Stimulated activated CD4-positive, alpha-beta T cell treated with anti-CD3 and anti-CD28 coated beads, Interleukin-12 subunit alpha, Interleukin-12 subunit beta, amount 100 ng/mL, for 24 hours (primary cell): ENCODE data around the gene ZNF71.
A peak's percentile ranks its signal among the peaks of the same experiment; 100 is the strongest.
"Not testable (repeated sequence)": the region's sequence is repeated elsewhere in the genome, so short reads cannot be mapped to it uniquely, and the experiment has no call there.

ENCODE experiments used
- DNase-seq, 2 experiments: peaks; one replicate each; pipeline ENCODE4 v3.0.0-alpha.2; 2020; ENCODE audit warnings: low read depth in 2 of 2

ZNF71 gene

DNA sequence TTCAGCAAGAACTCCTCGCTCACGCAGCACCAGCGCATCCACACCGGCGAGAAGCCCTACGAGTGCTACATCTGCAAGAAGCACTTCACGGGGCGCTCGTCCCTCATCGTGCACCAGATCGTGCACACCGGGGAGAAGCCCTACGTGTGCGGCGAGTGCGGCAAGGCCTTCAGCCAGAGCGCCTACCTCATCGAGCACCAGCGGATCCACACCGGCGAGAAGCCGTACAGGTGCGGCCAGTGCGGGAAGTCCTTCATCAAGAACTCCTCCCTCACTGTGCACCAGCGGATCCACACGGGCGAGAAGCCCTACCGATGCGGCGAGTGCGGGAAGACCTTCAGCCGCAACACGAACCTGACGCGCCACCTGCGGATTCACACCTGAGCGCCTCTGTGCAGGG is 27.3 kb downstream of the ZNF71 start:
- no peak for DNase-seq

DNA sequence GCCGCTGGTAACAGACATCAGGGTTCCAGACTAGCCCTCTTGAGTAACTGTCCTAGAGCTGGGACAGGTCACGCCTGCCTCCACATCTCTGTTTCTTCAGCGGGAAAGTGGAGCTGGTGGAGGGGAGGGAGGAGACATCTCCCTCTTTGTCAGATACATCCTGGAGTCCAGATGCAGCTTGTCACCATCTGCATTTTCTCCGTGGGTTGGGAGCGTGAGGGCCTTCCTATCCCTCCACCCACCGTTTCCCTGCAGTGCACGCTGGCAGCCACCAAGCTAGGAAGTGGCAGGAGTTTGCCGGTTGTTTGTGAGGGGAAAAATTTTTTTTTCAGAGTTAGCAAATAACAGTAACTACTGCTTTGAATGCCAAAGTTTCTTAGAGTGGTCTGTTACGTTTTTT is 27.9 kb downstream of the ZNF71 start:
- no peak for DNase-seq

DNA sequence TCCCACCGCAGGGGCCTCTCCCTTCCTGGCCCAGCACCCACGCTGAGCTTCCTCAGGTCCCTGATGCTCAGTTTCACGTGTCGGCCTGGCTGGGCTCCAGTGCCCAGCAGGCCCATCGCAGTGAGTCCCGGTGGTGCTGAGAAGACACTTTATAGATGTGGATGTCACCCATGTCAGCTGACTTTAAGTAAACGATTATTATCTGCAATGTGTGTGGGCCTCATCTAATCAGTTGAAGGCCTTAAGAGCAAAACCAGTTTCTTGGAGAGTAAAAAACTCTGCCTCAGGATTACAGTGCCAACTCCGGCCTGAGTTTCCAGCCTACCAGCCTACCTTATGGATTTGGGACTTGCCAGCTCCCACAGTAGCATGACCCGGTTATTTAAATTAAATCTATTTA is 30.6 kb downstream of the ZNF71 start:
- no peak for DNase-seq

DNA sequence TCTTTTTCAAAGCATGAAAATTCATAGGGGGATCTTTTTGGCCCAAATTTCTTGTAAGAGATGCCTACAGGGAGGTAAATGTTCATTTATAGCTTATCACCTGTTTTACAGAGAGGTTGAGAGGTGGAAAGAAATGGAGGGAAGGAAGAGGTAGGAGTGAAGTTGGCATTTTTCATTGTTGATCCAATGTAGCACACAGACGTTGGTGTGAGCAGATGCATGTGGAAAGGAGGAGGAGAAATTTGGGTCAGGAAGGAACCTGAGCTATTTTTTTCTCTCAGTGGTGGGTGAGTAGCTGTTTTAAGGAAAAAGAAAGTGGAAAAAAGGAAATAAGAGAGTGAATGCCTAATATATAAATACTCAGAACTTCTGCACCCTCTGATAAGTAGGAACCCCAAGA is 37.9 kb downstream of the ZNF71 start:
- no peak for DNase-seq

DNA sequence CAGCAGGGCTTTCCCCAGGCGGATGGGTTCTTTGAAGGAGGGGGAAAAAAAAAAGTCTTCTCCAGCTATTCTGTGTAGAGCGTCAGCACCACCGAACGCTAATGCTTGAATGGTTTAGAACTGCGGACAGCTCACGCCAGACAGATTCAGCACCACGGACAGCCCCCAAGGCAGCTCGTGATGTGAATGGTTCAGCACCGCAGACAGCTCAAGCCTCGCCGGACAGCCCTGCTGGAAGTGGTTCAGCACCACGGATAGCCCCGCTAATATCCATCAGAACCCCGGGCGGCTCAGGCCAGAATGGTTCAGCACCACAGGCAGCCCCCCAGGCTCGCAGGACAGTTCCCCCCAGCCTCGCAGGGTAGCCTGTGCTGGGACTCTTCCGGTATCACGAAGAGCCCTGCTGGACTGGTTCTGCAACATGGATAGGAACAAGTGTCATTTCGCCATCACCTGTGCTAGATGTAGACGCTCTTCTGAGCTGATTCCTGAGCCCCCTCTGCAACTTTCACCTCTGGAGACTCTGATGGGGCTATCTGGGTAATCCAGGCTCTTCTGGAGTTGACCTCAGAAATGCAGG is 43.0 kb downstream of the ZNF71 start:
- peak in 1 of 2 experiments; percentile 26 for DNase-seq

DNA sequence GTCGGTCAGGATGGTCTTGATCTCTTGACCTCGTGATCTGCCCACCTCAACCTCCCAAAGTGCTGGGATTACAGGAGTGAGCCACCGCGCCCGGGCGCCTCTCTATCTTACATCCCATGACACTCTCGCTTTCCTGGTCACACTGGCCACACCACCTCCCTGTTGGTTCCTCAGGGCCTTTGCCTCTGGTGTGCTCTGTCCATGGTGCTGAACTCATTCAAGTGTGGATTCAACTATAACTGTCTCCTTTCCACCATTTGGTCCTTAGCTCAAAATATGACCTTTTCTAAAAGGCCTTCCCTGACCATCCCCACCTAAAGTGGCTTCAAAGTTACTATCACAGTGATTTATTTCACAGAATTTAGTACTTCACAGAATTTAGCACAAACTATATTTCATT is 44.1 kb downstream of the ZNF71 start:
- no peak for DNase-seq

DNA sequence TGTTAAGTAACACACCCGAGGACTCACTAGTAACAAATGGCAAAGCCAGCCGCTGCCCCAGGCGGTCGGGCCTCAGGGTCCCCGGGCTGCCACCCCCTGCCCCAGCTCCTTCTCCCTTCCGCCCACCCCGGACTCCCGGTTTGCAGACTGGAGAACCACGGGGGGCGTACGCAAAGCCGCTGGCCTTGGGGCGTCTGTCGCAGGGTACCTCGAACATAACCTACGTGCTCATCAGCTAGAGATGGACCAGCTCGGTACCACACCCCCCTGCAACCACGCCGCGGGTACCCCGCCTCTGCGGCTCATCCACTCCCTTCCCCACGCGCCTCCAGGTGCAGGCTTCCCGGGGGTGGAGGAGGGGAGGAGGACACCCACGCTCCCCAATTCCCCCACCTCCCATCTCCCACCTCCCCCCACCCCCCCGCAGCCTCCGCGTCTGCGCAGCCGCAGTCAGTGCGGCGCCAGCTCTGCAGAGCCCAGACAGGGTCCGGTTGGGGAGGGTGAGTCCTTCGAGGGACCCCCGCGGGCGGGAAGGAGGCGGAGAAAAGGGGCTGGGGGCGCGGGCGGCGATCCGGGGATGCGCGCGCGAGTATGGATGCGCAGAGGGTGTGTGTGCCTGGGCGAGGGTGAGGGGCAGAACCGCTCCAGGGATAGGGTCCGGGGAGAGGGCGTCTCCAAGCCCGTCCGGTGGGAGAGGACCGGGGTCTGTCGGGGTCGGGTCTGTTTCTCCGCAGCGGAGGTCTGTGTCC is 47.8 kb downstream of the ZNF71 start, which contains the start of gene SMIM17:
Gene SMIM17, plus strand, starts transcription at position 449 of the 749 bp plus-strand sequence. CDS start 2,509 bp downstream, outside the sequence.
- DNase-seq, result no peak

DNA sequence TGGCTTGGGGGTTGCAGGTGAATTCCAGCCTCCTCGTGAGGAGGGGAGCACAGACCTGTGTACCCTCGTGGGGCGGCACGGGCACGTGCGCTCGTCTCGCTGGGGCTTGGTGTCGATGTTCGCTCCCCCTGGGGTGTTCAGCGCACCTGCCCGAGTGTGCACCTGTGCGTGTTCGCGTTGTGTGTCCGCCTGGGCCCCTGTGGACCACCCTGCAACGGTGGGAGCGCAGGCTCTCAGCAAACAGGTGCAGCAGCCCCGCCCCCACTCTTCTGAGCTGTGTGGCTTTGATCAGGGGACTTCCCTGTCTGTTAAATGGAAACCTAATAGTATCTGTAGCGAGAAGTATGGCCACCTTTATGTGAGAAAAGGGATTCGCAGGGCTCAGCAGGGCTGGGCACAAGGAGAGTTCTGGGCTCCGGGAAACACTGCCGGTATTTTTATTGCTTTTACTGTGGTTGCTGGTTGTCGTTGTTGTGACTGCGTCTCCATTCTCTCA is 48.4 kb downstream of the ZNF71 start:
- no peak for DNase-seq

DNA sequence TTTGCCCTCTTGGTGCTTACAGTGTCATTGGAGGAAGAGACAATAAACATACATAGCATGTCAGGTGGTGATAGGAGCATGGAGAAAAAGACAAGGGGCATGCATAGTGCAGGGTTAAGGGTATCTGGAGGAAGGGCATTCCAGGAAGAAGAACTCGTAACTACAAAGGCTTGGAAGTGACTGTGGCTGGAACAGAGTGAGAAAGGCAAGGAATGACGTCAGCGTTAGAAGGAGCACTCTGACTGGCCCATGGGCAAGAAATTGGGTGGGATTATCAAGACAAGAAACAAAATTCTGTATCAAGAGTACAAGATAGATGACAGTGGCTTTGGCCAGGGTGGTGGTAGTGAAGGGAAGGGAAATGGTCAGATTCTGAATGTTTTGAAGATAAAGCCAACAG is 59.0 kb downstream of the ZNF71 start:
- no peak for DNase-seq

DNA sequence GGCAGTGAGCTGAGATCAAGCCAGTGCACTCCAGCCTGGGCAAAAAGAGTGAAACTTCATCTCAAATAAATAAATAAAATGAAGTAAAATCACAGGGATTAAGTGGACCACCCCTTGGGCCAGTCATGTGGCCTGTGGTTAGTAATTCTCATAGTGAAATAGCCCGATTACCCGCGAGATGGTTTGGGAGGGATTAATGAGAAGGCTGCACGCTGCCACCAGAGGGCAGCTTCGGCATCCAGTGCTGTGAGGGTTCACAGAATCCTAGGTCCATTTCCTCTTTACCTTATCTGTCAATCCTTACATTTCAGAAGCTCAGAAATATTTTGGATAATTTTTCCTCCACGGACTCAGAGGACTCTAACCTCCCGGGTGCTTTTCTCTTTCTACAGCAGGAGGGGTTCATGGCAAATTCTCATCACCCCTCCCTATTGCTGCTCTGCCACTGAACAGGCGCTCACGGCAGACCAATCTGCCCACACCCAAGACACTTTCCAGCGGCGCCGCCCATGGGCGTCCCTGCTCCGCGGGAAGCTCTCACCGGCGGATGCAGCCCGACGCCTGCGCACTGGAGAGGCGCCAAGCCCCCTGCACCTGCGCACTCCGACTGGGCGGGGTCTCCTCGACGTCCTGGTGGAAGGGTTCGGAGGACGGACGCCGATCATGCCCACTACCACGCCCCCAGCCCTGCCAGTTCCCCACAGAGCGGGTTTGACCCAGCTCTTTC is 65.4 kb downstream of the ZNF71 start:
- no peak for DNase-seq

DNA sequence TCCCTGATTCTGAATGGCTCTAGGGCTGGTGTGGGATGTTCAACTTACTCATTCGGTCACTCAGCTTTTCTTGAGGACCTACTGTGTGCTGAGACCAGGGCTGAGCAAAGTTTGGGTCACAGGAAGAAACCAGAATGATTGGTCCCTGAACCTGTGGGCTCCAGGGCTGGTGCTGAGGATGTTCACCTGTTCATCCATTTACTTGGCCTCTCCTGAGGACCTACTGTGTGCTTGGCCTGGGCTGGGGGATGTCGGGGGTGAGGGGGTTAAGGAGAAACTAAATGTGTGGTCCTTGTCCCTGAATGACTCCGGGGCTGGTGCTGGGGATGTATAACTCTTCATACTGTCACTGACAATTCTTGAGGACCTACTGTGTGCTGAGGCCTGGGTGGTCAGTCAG is 66.1 kb downstream of the ZNF71 start:
- DNase-seq, result no peak

DNA sequence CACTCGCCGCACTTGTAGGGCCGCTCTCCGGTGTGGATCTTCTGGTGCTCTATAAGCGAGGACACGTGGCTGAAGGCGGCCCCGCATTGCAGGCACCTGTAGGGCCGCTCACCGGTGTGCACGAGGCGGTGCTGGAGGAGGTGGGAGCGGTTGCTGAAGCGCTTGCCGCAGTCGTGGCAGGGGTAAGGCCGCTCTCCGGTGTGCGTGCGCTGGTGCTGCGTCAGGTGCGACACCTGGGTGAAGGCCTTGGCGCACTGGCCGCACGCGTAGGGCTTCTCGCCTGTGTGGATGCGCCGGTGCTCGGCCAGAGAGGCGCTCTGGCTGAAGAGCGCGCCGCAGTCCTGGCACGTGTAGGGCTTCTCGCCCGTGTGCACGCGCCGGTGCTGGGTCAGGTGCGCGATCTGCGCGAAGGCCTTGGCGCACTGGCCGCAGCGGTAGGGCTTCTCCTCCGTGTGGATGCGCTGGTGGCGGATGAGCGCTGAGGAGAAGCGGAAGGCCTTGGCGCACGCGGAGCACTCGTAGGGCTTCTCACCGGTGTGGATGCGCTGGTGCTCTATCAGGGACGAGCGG is 68.9 kb downstream of the ZNF71 start:
- DNase-seq, result no peak

DNA sequence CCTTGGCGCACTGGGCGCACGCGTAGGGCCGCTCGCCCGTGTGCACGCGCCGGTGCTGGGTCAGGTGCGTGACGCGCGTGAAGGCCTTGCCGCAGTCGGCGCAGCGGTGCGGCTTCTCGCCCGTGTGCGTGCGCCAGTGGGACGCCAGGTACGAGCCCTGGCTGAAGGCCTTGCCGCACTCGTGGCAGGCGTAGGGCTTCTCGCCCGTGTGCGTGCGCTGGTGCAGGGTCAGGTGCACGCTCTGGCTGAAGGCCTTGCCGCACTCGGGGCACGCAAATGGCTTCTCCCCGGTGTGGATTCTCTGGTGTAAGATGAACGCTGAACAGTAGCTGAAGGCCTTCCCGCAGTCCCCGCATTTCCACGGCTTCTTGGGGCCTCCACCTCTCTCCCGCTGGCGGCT is 69.4 kb downstream of the ZNF71 start:
- no peak for DNase-seq

DNA sequence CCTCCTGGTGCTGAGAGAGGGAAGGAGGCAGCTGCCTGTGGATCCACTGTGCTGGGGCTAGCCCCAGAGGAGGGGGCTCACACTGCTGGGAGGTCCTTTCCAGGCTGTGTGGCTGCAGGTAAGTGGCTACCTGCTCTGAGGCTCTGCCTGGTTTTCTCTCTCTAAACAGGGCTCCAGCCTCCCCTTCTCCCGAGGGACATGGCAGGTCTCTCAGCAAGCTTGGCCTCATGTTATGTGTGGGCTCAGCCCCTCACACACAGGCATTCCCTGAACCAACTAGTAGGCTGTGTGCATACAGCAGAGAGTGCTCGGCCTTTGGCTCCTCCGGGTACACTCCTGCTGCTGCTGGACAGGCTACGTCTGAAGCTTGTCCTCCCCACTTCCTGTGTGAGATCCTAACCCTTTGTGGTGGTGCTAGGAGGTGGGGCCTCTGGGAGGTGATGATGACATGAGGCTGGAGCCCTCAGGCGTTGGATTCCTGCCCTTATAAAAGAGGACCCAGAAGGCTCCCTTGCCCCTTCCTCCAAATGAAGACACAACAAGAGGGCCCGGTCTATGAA is 72.3 kb downstream of the ZNF71 start:
- no peak for DNase-seq

DNA sequence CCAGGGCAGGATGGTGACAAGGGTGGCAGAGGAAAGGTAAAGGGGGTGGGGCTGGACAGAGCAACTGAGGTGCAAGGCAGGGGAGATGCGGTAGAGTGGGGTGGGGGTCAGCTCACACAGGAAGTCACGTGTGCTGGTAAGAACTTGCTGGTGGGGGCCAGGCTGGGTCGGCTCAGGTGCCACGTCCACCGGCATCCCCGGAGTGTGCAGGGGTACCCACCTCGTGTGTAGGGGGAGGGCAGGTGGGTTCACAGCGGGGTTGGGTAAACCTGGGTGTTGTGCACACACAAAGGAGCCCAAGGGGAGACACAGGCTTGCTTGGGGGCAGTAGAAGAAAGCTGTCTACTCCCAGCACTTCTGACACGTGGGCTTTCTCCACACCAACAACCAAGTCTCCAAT is 73.6 kb downstream of the ZNF71 start:
- no peak for DNase-seq

DNA sequence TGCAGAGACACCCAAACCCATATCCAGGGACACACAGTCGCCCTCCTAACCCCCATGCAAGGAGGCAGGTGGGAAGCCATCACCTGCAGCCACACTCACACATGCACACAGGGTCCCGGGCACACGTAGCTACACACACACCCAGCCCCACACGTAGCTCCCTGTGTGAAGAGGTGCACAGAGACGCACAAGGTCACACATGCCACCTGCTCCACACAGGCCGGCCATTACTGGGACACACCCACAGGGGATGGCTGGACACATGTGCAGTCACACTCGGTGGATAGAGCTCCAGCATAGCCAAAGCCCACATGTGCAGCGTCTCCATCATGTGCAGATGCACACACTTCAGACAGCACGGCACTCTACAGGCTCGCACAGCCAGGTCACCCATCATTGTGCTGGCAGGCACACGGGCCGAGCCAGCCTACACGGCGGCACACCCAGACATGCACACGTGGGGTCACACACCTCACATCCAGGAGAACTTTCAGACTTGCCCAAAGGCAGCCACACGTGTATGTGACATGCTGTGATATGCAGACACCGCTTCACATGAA is 75.4 kb downstream of the ZNF71 start:
- DNase-seq, result no peak

DNA sequence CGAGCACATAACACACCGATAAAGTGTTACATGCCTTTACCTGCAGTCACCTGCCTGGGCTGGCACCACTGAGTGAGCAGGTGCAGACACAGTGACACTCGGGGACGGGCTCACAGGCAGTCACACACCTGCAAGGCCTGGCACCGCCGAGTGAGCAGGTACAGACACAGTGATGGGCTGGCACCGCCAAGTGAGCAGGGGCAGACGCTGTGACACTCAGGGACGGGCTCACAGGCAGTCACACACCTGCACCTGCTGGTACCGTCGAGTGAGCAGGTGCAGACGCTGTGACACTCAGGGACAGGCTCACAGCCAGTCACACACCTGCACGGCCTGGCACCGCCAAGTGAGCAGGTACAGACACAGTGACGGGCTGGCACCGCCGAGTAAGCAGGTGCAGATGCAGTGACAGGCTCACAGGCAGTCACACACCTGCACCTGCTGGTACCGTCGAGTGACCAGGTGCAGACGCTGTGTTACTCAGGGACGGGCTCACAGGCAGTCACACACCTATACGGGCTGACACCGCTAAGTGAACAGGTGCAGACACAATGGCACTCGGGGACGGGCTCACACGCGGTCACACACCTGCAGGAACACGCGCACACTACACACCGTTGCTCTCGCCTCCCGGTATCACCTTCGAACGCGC is 76.0 kb downstream of the ZNF71 start:
- no peak for DNase-seq

DNA sequence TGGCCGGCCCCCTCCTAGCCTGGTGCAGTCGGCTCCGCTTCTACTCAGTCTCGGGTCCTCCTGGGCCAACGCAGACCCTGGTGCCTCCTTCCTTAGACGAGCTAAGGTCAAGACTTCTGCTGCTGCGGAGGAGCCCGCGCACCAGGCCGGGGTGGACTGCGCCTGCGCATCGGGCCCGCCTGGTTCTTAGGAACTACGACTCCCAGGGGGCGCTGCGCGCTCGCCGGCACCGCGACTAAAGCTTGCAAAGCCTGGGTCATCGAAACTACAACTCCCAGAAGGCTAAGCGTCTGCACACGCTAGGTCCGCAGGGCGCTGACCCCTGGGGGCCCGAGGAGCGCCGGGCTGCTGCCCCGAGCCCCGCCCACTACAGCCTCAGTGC is 76.5 kb downstream of the ZNF71 start, which contains the start of gene ZNF835:
Gene ZNF835, minus strand, starts transcription at position 145 of the 382 bp plus-strand sequence. CDS start 6,559 bp downstream, outside the sequence.
- peak; percentile 66 to 80 for DNase-seq

DNA sequence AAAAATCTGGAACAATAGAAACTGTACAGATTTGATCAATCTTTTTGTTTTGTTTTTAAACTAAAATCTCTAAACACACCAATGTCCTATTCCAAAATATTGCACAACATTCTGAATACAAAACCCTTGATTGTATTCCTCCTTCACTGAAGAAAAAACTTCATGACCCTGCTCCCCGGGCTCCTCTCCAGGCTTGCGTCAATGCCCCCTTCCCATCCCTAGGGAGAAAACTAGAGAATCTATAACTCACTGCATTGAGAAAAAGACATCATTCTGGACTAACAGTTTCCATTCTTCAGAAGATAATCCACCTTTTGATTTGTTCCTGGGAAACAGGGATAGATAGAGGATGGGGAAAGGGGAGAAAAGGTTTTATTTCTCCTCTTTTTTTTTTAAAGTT is 77.5 kb downstream of the ZNF71 start:
- not testable (repeated sequence) for DNase-seq
